Skeletal muscle satellite cell (primary cell): ENCODE measurements around the gene TMEM200C.
A peak's percentile ranks its signal among the peaks of the same experiment; 100 is the strongest.

ENCODE experiments used
- H3K27me3 ChIP-seq: 2 replicates; pipeline ENCODE4 v1.7.0; 2013; ENCODE audit warnings: low read length; ENCODE audit not compliant: control insufficient read depth, insufficient read depth
- H3K36me3 ChIP-seq: 2 replicates; pipeline ENCODE4 v1.7.0; 2013; ENCODE audit warnings: mild to moderate bottlenecking, control low read depth, low read length; ENCODE audit not compliant: insufficient read depth
- H3K4me1 ChIP-seq: 2 replicates; pipeline ENCODE4 v1.7.0; 2013; ENCODE audit warnings: low read length; ENCODE audit not compliant: control insufficient read depth, insufficient read depth
- H3K4me2 ChIP-seq: 2 replicates; pipeline ENCODE4 v1.7.0; 2013; ENCODE audit warnings: mild to moderate bottlenecking, low read length
- H3K4me3 ChIP-seq: 2 replicates; pipeline ENCODE4 v1.7.0; 2013; ENCODE audit warnings: low read length
- H3K9ac ChIP-seq: 2 replicates; pipeline ENCODE4 v1.7.0; 2013; ENCODE audit warnings: mild to moderate bottlenecking, low read depth, low read length, moderate library complexity
- H3K9me3 ChIP-seq: replicated peaks from 2 replicates; pipeline ENCODE4 v1.7.0; 2013; ENCODE audit warnings: mild to moderate bottlenecking, control low read depth, low read length

TMEM200C gene

DNA sequence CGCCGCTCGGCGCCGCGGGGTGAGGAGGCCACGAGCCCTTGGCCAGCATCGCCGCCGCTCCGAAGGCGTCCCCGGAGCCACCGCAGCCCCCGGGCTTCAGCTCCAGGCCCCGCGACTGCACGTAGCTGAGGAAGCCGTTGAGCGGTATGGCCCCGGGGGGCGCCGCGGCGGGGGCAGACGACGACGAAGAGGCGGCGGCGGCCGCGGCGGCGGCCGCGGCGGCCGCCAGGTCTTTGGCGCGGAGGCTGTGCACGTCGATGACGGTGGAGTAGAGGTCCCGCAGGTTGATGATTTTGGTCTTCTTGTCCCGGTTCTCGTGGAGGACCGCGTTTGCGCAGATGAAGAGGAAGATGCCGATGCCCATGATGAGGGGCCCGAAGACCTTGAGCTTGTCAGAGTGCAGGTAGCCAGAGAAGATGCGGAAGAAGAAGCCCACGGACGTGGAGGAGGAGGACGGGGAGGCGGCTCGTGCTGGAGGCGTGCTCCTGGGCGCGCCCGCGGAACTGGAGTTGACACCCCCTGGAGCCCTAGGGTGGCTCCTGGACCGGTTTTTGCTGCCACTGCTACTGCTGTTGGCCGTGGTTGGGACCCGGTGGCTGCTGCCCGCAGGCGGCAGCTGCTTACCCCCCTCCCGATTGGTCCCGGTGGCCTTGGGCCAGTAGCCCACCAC, 4.0 kb downstream of the TMEM200C start:
- H3K9me3 ChIP-seq, result no peaks in the 10 kb centered on the region
- no peak overlapping the region for H3K9ac ChIP-seq
- H3K27me3 ChIP-seq, result peaks cover 79% of the 10 kb centered on the region
- no peaks in the 10 kb centered on the region for H3K36me3 ChIP-seq
- peak overlapping the region; percentile 47 for H3K4me3 ChIP-seq
- H3K4me1 ChIP-seq, result no peaks in the 10 kb centered on the region
- H3K4me2 ChIP-seq, result peak overlapping the region; percentile 67

DNA sequence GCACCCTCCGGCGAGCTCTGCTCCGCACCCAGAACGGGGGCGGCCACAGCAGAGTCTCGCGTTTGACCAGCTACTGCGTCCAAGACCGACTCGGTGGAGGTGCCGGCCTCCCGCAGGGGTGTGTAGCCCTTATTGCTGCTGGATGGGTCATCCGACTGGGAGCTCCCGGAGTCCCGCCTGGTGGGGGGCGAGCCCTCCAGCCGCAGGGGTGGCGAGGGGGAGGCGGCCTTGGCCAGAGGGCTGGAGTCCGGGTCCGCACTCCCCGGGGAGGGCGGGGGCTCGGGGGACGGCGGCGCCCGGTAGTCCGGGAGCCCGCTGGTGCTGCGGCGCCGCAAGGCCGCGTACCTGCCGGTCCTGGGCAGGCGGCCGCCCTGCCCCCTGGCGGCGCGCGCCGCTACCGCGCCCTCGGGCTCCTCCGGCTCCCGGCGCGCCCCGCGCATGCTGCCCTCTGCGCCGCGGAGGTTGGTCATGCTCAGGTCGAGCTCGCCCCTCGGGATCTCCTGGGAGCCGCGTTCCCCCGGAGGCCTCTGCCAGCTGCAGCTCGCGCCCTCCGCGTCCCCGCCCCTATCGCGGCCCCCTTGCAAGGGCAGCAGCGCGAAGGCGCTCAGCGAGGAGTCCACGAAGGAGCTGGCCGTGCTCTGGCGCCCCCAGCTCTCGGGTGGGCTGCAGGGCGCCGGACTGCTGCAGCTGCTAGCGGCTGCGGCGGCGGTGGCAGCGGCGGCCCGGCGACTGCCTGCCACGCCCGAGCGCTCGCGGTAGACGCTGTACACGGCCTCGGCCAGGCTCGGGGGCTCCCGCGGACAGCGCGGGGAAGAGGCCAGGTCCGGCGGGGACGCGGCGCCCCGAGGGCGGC, 4.8 kb downstream of the TMEM200C start:
- peak overlapping the region; percentile 47 for H3K4me3 ChIP-seq
- no peak overlapping the region for H3K9ac ChIP-seq
- no peaks in the 10 kb centered on the region for H3K4me1 ChIP-seq
- H3K27me3 ChIP-seq, result peaks cover 72% of the 10 kb centered on the region
- H3K36me3 ChIP-seq, result no peaks in the 10 kb centered on the region
- H3K4me2 ChIP-seq, result peak overlapping the region; percentile 67
- H3K9me3 ChIP-seq, result no peaks in the 10 kb centered on the region

GRCh38 chr18:5885361-5885760, 10.0 kb downstream of the TMEM200C start:
- Histone ChIP-seq H3K9me3 (no peaks in the 10 kb centered on the region), H3K36me3 (no peaks in the 10 kb centered on the region), H3K4me2 (no peak overlapping the region), H3K9ac (no peak overlapping the region), H3K4me3 (no peak overlapping the region), H3K27me3 (peaks cover 33% of the 10 kb centered on the region), H3K4me1 (no peaks in the 10 kb centered on the region)

DNA sequence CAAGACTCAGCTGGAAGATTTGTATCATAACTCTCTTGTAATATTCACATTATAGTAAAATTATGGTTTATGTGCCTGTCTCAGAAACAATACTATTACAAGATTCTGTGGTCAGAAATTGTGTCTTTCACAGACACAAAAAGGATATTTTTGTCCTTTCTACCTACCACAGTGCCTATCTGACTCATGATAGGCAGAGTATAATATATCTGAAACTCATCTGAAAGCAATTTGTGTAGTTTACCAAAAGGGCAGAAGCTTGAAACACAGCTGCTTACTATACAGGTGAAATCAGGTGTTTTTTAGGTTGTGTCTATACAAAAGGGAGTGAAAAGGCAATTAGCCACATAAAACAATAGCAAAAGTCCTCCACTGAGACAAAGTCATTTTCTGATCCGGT, 10.9 kb downstream of the TMEM200C start:
- H3K9ac ChIP-seq, result no peak overlapping the region
- H3K4me3 ChIP-seq, result no peak overlapping the region
- no peaks in the 10 kb centered on the region for H3K4me1 ChIP-seq
- H3K9me3 ChIP-seq, result no peaks in the 10 kb centered on the region
- peaks cover 24% of the 10 kb centered on the region for H3K27me3 ChIP-seq
- no peaks in the 10 kb centered on the region for H3K36me3 ChIP-seq
- H3K4me2 ChIP-seq, result no peak overlapping the region

GRCh38 chr18:5879479-5879882, 15.8 kb downstream of the TMEM200C start:
- H3K4me3 ChIP-seq, result no peak overlapping the region
- H3K36me3 ChIP-seq, result no peaks in the 10 kb centered on the region
- H3K9me3 ChIP-seq, result no peaks in the 10 kb centered on the region
- no peak overlapping the region for H3K9ac ChIP-seq
- peaks cover 11% of the 10 kb centered on the region for H3K27me3 ChIP-seq
- no peaks in the 10 kb centered on the region for H3K4me1 ChIP-seq
- H3K4me2 ChIP-seq, result no peak overlapping the region

- no peaks in the 10 kb centered on the region for H3K36me3 ChIP-seq
- H3K27me3 ChIP-seq, result peaks cover 11% of the 10 kb centered on the region
- H3K4me1 ChIP-seq, result no peaks in the 10 kb centered on the region
- no peak overlapping the region for H3K4me2 ChIP-seq
- no peak overlapping the region for H3K9ac ChIP-seq
- H3K4me3 ChIP-seq, result no peak overlapping the region
- no peaks in the 10 kb centered on the region for H3K9me3 ChIP-seq
Observed at GRCh38 chr18:5876891-5877290, 18.4 kb downstream of the TMEM200C start.

DNA sequence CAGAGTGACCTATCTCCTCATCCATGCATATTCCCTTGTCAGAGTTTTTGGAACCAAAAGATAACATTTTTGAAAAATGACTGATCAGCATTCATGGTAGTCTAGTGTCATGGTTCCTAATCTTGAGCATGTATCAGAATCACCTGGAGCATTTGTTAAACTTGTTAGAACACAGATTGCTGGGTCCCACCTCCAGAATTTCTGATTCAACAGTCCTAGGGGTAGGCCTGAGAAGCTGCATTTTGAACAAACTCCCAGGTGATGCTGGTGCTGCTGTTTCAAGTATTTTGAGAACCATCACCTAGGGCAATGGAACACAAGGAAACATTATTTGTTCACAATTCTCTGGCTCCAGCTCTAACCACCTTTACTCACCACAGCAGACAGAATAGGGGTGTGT, 21.0 kb downstream of the TMEM200C start:
- no peaks in the 10 kb centered on the region for H3K9me3 ChIP-seq
- H3K27me3 ChIP-seq, result peaks cover 5% of the 10 kb centered on the region
- no peak overlapping the region for H3K4me3 ChIP-seq
- H3K36me3 ChIP-seq, result no peaks in the 10 kb centered on the region
- H3K4me1 ChIP-seq, result no peaks in the 10 kb centered on the region
- H3K4me2 ChIP-seq, result no peak overlapping the region
- H3K9ac ChIP-seq, result no peak overlapping the region

- Histone ChIP-seq H3K9me3 (no peaks in the 10 kb centered on the region), H3K4me2 (no peak overlapping the region), H3K27me3 (peaks cover 5% of the 10 kb centered on the region), H3K4me1 (no peaks in the 10 kb centered on the region), H3K4me3 (no peak overlapping the region), H3K9ac (no peak overlapping the region), H3K36me3 (no peaks in the 10 kb centered on the region)
Observed at GRCh38 chr18:5872886-5873285, 22.4 kb downstream of the TMEM200C start.

DNA sequence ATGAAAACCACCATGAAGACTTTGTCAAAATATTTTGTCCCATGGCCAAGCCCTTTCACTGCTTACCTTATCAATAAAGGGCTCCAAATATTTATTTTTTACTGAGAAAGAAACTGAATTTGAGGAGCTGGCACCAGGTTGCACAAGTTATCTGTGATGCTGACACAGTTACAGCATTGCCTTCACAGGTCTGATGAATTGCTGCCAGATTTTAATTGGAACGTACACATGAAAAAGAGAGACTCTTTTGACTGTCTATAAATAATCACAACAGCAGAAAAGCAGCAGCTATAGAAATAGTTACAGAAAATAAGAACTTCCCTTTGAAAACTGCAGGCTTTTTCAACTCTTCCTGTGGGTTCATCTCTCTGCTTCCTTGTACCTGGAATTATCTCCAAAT, 23.9 kb downstream of the TMEM200C start:
- H3K9ac ChIP-seq, result no peak overlapping the region
- no peak overlapping the region for H3K4me2 ChIP-seq
- H3K9me3 ChIP-seq, result no peaks in the 10 kb centered on the region
- no peaks in the 10 kb centered on the region for H3K27me3 ChIP-seq
- H3K4me3 ChIP-seq, result no peak overlapping the region
- no peaks in the 10 kb centered on the region for H3K36me3 ChIP-seq
- H3K4me1 ChIP-seq, result no peaks in the 10 kb centered on the region

DNA sequence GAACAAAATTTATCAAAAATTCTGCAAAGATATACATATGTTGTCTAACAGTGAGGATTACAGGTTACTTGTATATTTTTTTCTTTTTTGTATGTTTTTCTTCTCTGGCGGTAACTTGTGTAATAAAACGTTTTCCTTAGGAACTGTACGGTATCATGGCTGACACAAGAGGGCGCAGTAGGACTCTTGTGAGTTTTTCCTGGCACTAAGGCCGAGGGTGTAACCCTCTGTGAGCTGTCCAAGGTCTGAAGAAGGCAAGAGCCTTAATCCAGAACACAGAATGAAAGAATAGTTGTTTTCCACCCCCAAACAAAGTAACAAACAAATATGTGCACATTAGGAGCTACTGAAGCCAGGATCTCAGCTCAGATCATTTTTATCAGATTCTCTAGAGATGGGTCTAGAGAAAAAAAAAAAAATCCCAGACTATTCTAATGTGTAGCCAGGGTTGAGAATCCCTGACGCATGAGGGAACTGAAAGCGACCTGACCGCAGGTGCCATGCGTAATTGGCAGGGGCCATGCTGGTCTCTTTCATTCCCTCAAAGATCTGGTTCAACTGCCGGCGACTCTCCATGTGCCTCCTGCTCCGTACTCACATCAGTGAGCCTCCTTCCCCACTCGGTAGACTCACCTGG, 27.0 kb downstream of the TMEM200C start:
- H3K4me1 ChIP-seq, result no peaks in the 10 kb centered on the region
- no peaks in the 10 kb centered on the region for H3K27me3 ChIP-seq
- H3K4me3 ChIP-seq, result no peak overlapping the region
- no peak overlapping the region for H3K4me2 ChIP-seq
- no peaks in the 10 kb centered on the region for H3K9me3 ChIP-seq
- H3K9ac ChIP-seq, result no peak overlapping the region
- H3K36me3 ChIP-seq, result no peaks in the 10 kb centered on the region

DNA sequence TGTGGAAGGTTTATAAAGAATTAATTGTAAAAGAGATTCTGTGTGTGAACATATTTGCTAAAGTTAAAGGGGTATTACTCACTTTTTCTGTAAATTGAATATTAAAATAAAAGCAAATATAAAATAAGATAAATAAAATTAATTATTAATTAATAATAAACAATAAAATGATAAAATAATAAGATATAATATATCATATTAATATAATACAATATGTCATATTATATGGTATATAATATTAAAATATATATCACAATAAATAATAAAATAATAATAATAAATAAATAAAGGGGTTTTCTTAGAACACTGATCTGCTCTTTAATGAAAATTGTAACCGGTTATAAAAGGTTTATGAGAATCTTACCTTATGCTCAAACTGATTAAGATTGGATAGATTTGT, 29.8 kb downstream of the TMEM200C start:
- H3K27me3 ChIP-seq, result no peaks in the 10 kb centered on the region
- H3K36me3 ChIP-seq, result no peaks in the 10 kb centered on the region
- H3K9me3 ChIP-seq, result no peaks in the 10 kb centered on the region

More for the DNA sequence above, 29.8 kb downstream of the TMEM200C start:
- Histone ChIP-seq H3K4me3 (no peak overlapping the region), H3K4me2 (no peak overlapping the region), H3K9ac (no peak overlapping the region), H3K4me1 (no peaks in the 10 kb centered on the region)
